HG03175 (cell line): ENCODE results near the gene CCNE1.
A peak's percentile ranks its signal among the peaks of the same experiment; 100 is the strongest.

ENCODE experiments used
- ATAC-seq: cut with Tn5 transposase; IDR thresholded peaks from one replicate; pipeline ENCODE4 v1.9.1; 2021; ENCODE audit warnings: mild to moderate bottlenecking, moderate library complexity; ENCODE audit not compliant: unreplicated experiment

CCNE1 gene

DNA sequence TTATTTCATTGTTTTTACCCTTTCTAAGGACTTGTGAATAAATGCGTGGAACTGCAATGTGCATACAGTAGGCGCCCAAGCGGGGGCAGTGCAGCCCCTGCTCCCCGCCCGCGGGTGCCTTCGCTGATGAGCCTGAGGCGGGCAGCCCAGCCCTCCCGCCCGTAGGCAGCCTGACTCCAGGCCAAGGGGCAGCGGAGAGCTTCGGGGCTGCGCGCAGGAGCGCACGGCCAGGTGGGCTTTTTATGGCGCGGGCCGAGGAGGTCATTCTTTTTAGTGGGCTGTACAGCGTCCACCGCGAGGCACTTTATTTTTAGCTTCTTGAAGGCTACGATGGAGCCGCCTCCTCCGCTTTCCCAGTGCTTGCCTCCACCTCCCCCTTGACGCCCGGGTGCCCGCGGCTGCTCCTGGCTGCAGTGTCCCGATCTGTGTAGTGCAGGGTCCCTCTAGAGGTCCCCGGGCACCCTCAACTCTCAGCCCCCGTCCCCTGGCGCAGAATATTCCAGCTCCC lies 60.5 kb downstream of the CCNE1 start:
- no peak for ATAC-seq

DNA sequence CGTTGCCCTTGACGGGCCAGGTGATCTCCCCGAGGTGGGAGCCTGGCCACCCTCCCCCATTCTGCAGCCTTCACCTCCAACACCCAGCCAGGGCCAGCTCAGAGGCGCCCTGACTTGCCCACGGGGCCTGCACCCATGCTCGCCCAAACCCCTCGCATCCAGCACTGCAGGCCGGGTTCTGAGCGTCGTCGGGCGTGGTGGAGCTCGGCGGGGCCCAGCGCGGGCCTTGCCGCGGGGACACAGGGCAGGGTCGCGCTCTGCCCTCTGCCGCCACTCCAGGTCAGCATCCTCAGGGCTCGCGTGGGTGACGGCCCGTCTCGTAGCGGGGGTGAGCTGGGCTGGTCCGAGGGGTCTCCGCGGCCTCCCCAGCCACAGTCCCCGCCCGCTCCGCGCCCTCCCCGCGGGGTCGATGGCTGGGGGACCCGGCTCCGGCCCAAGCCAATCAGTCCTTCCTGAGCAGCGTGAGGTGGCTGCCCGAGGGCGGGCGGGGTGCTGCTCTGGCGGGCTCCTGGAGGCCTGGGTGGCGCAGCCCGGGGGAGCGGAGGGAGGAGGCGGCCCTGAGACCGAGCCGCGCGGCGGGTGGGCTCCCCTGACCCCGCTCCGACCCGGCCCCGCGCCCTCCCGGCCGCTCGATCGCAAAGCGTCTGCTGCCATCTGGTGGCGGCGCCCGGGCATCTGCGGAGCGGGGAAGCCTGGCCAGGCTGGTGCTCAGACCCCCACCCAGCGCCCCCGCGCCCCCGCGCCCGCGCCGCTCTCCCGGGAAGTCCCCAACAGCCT lies 61.4 kb downstream of the CCNE1 start:
- ATAC-seq, result peak; percentile 70
